GM21526 (cell line): ENCODE measurements around the gene DEPDC1.
A peak's percentile ranks its signal among the peaks of the same experiment; 100 is the strongest.
"Not testable (repeated sequence)": the region's sequence is repeated elsewhere in the genome, so short reads cannot be mapped to it uniquely, and the experiment has no call there.

ENCODE experiments used
- ATAC-seq: cut with Tn5 transposase; IDR thresholded peaks from one replicate; pipeline ENCODE4 v1.9.1; 2021; ENCODE audit warnings: moderate library complexity; ENCODE audit not compliant: unreplicated experiment, low FRiP score

The DEPDC1 gene

GRCh38 chr1:68479501-68479900 lies 17.4 kb downstream of the DEPDC1 start:
- no peak for ATAC-seq

GRCh38 chr1:68478662-68479061 lies 18.2 kb downstream of the DEPDC1 start:
- ATAC-seq = no peak

GRCh38 chr1:68476626-68477025 lies 20.3 kb downstream of the DEPDC1 start:
- not testable (repeated sequence) for ATAC-seq

- no peak for ATAC-seq
Measured at GRCh38 chr1:68473060-68473459, 23.8 kb downstream of the DEPDC1 start.

GRCh38 chr1:68470388-68470970 lies 26.4 kb downstream of the DEPDC1 start:
- ATAC-seq = no peak

GRCh38 chr1:68464891-68465290 lies 32.0 kb downstream of the DEPDC1 start:
- ATAC-seq = no peak

GRCh38 chr1:68460935-68461334 lies 35.9 kb downstream of the DEPDC1 start:
- ATAC-seq = no peak

GRCh38 chr1:68459796-68460195 lies 37.1 kb downstream of the DEPDC1 start:
- no peak for ATAC-seq

- no peak for ATAC-seq
Measured at GRCh38 chr1:68459091-68459490, 37.8 kb downstream of the DEPDC1 start.

GRCh38 chr1:68456202-68456601 lies 40.7 kb downstream of the DEPDC1 start:
- no peak for ATAC-seq

GRCh38 chr1:68454534-68454933 lies 42.3 kb downstream of the DEPDC1 start:
- ATAC-seq = no peak

GRCh38 chr1:68453060-68453670 lies 43.7 kb downstream of the DEPDC1 start:
- no peak for ATAC-seq

GRCh38 chr1:68449901-68450300 lies 47.0 kb downstream of the DEPDC1 start, which contains the start of gene RPE65:
RPE65 (minus strand) TSS chr1:68449954; CDS start chr1:68449905, 49 bp downstream.
- ATAC-seq = no peak

- no peak for ATAC-seq
Measured at GRCh38 chr1:68448365-68448764, 48.5 kb downstream of the DEPDC1 start.

GRCh38 chr1:68445709-68446108 lies 51.2 kb downstream of the DEPDC1 start:
- ATAC-seq = no peak

GRCh38 chr1:68442822-68443556 lies 53.9 kb downstream of the DEPDC1 start:
- ATAC-seq = peak; percentile 89

- ATAC-seq = no peak
Measured at GRCh38 chr1:68442006-68442405, 54.9 kb downstream of the DEPDC1 start.

- ATAC-seq = no peak
Measured at GRCh38 chr1:68438310-68438709, 58.6 kb downstream of the DEPDC1 start.

- ATAC-seq = no peak
Measured at GRCh38 chr1:68433395-68433794, 63.5 kb downstream of the DEPDC1 start.

GRCh38 chr1:68431076-68431475 lies 65.8 kb downstream of the DEPDC1 start:
- ATAC-seq = no peak

GRCh38 chr1:68429233-68429808 lies 67.6 kb downstream of the DEPDC1 start:
- ATAC-seq = no peak
